Tibial artery (tissue), 4 donors: Measurements from ENCODE around the gene TMEM245.

Source experiments
- DNase-seq, 2 donors: peaks; one replicate each; pipeline ENCODE4 v3.0.0-alpha.2; 2019
- H3K27ac ChIP-seq, 2 donors: fragments of 200-600 bp; sonication (generic) in 1 of 2; 1 replicate in 1 of 2; 2 replicates in 1 of 2; pipeline ENCODE4 v1.5.1; 2018 to 2019; ENCODE audit warnings: mild to moderate bottlenecking in 1 of 2
- H3K27me3 ChIP-seq, 2 donors: fragments of 200-600 bp; sonication (generic) in 1 of 2; one replicate each; pipeline versions ENCODE4 v1.5.1 to v1.6.0; 2016 to 2019
- H3K36me3 ChIP-seq, 3 donors: fragments of 200-600 bp; sonication (generic) in 2 of 3; one replicate each; pipeline ENCODE4 v1.5.1; 2016 to 2019; ENCODE audit warnings: mild to moderate bottlenecking in 2 of 3
- H3K4me1 ChIP-seq, 4 donors: fragments of 200-600 bp; sonication (generic) in 2 of 4; 1 replicate in 3 of 4; 2 replicates in 1 of 4; pipeline ENCODE4 v1.5.1; 2016 to 2019
- H3K4me3 ChIP-seq, 2 donors: fragments of 200-600 bp; sonication (generic) in 1 of 2; 1 replicate in 1 of 2; 2 replicates in 1 of 2; pipeline ENCODE4 v1.5.1; 2018 to 2019; ENCODE audit warnings: mild to moderate bottlenecking in 2 of 2
- H3K9me3 ChIP-seq, 3 donors: fragments of 200-600 bp; sonication (generic) in 1 of 3; one replicate each; pipeline ENCODE4 v1.5.1; 2016 to 2019
- CTCF ChIP-seq, 2 experiments: fragments of 200-600 bp in 1 of 2; fragments of 450-650 bp in 1 of 2; IDR thresholded peaks; one replicate each; pipeline ENCODE4 v1.5.1; 2017 to 2019; ENCODE audit warnings: antibody characterized with exemption in 2 of 2, mild to moderate bottlenecking in 1 of 2, moderate library complexity in 1 of 2
- intact Hi-C: fragments of 100-400 bp; cut with DNase I; formaldehyde crosslinking; loops from one replicate; pipeline ENCODE4 v1.15.0; 2023; ENCODE audit warnings: low total_unique reads

Gene TMEM245

GRCh38 chr9:109020581-109021511 is 98.9 kb downstream of the TMEM245 start:
- TF ChIP-seq CTCF (IDR thresholded peaks at IDR 0.05), result no peak
- H3K27ac ChIP-seq, result no peak overlapping the region
- H3K4me1 ChIP-seq, result no peaks in the 10 kb centered on the region
- no peaks in the 10 kb centered on the region for H3K27me3 ChIP-seq
- H3K9me3 ChIP-seq, result no peaks in the 10 kb centered on the region
- intact Hi-C loops, result no loop called here
- DNase-seq, result no peak
- H3K36me3 ChIP-seq, result peaks cover 3 to 12% (median 8%) of the 10 kb centered on the region in 3 donors
- no peak overlapping the region for H3K4me3 ChIP-seq

- Histone ChIP-seq H3K9me3 (no peaks in the 10 kb centered on the region), H3K4me1 (no peaks in the 10 kb centered on the region), H3K27ac (no peak overlapping the region), H3K36me3 (peaks cover 3 to 12% (median 8%) of the 10 kb centered on the region in 3 donors), H3K4me3 (no peak overlapping the region), H3K27me3 (no peaks in the 10 kb centered on the region)
- intact Hi-C loops, result no loop called here
- no peak for TF ChIP-seq CTCF (IDR thresholded peaks at IDR 0.05)
- no peak for DNase-seq
Observed at GRCh38 chr9:109020113-109020512, 99.6 kb downstream of the TMEM245 start.

- H3K4me3 ChIP-seq, result no peak overlapping the region
- TF ChIP-seq CTCF (IDR thresholded peaks at IDR 0.05), result no peak
- peaks cover 3 to 12% (median 8%) of the 10 kb centered on the region in 3 donors for H3K36me3 ChIP-seq
- intact Hi-C loops, result loop anchor here (10.0 kb wide), 1 partner anchor 85 kb away; the partner anchor contains the start of genes ABITRAM and ELP1
- no peaks in the 10 kb centered on the region for H3K27me3 ChIP-seq
- H3K9me3 ChIP-seq, result no peaks in the 10 kb centered on the region
- DNase-seq, result no peak
- peaks cover 0 to 5% (median 4%) of the 10 kb centered on the region in 4 donors for H3K4me1 ChIP-seq
- no peak overlapping the region for H3K27ac ChIP-seq
Observed at GRCh38 chr9:109019420-109019819, 100.3 kb downstream of the TMEM245 start.

- Histone ChIP-seq H3K9me3 (no peaks in the 10 kb centered on the region), H3K4me3 (no peak overlapping the region), H3K4me1 (peaks cover 0 to 12% (median 7%) of the 10 kb centered on the region in 4 donors), H3K27ac (no peak overlapping the region), H3K27me3 (no peaks in the 10 kb centered on the region), H3K36me3 (peaks cover 3 to 12% (median 8%) of the 10 kb centered on the region in 3 donors)
- no peak for DNase-seq
- TF ChIP-seq CTCF (IDR thresholded peaks at IDR 0.05), result no peak
- intact Hi-C loops, result loop anchor here (10.0 kb wide), 1 partner anchor 83 kb away; the partner anchor contains the start of genes ABITRAM and ELP1
Observed at GRCh38 chr9:109017493-109017892, 102.3 kb downstream of the TMEM245 start.

GRCh38 chr9:109017061-109017460 is 102.7 kb downstream of the TMEM245 start:
- Histone ChIP-seq H3K4me3 (no peak overlapping the region), H3K9me3 (no peaks in the 10 kb centered on the region), H3K36me3 (peaks cover 3 to 12% (median 8%) of the 10 kb centered on the region in 3 donors), H3K4me1 (peaks cover 0 to 13% (median 9%) of the 10 kb centered on the region in 4 donors), H3K27ac (no peak overlapping the region), H3K27me3 (no peaks in the 10 kb centered on the region)
- intact Hi-C loops, result loop anchor here (10.0 kb wide), 1 partner anchor 82 kb away; the partner anchor contains the start of genes ABITRAM and ELP1
- no peak for DNase-seq
- TF ChIP-seq CTCF (IDR thresholded peaks at IDR 0.05), result no peak
